Activated CD8-positive, alpha-beta memory T cell treated with anti-CD3 and anti-CD28 coated beads, Interleukin-2, amount 50 U/mL, for 24 hours (primary cell): Measurements from ENCODE around the gene ELF4.

Source experiments
- DNase-seq: peaks from one replicate; pipeline ENCODE4 v3.0.0-alpha.2; 2020; ENCODE audit errors: extremely low read depth

Gene ELF4

GRCh38 chrX:130114141-130114588 lies 3.9 kb upstream of the ELF4 start:
- DNase-seq = no peak

- no peak for DNase-seq
Observed at GRCh38 chrX:130111220-130112154, 1.2 kb upstream of the ELF4 start.

GRCh38 chrX:130109429-130110378 lies 593 bp downstream of the ELF4 start:
- DNase-seq = no peak

GRCh38 chrX:130108647-130109428 lies 1.5 kb downstream of the ELF4 start:
- DNase-seq = no peak

GRCh38 chrX:130106071-130106470 lies 4.2 kb downstream of the ELF4 start:
- DNase-seq = no peak

- no peak for DNase-seq
Observed at GRCh38 chrX:130105244-130105643, 5.1 kb downstream of the ELF4 start.

GRCh38 chrX:130103605-130104004 lies 6.7 kb downstream of the ELF4 start:
- DNase-seq = no peak

- no peak for DNase-seq
Observed at GRCh38 chrX:130100180-130100579, 10.1 kb downstream of the ELF4 start.

- DNase-seq = no peak
Observed at GRCh38 chrX:130098210-130098552, 12.1 kb downstream of the ELF4 start.

- DNase-seq = no peak
Observed at GRCh38 chrX:130097507-130098209, 12.6 kb downstream of the ELF4 start.

GRCh38 chrX:130095249-130096030 lies 14.9 kb downstream of the ELF4 start:
- DNase-seq = no peak

GRCh38 chrX:130094696-130095095 lies 15.6 kb downstream of the ELF4 start:
- DNase-seq = no peak

- DNase-seq = no peak
Observed at GRCh38 chrX:130093271-130093670, 17.0 kb downstream of the ELF4 start.

- no peak for DNase-seq
Observed at GRCh38 chrX:130091980-130092522, 18.2 kb downstream of the ELF4 start.

- DNase-seq = no peak
Observed at GRCh38 chrX:130090364-130090763, 19.9 kb downstream of the ELF4 start.

GRCh38 chrX:130086447-130087206 lies 23.7 kb downstream of the ELF4 start:
- DNase-seq = no peak

- DNase-seq = no peak
Observed at GRCh38 chrX:130085551-130086446, 24.5 kb downstream of the ELF4 start.

GRCh38 chrX:130084631-130085237 lies 25.6 kb downstream of the ELF4 start:
- DNase-seq = no peak
